GM12864 (cell line): Measurements from ENCODE around the gene ATOSA.

Experiments used
- DNase-seq: peaks from one replicate; pipeline ENCODE4 v3.0.0-alpha.2; 2011; ENCODE audit warnings: low read depth
- H3K4me3 ChIP-seq: 2 replicates; pipeline ENCODE4 v1.5.1; 2011; ENCODE audit warnings: mild to moderate bottlenecking, low read depth, low read length, control low read depth
- TF ChIP-seq, protein P1 (sequence below): IDR thresholded peaks from 2 replicates; pipeline ENCODE4 v1.5.1; 2011; ENCODE audit warnings: low read depth, mild to moderate bottlenecking, moderate library complexity, low read length, control low read depth, inconsistent platforms; ENCODE audit errors: missing control alignments

ATOSA gene

DNA sequence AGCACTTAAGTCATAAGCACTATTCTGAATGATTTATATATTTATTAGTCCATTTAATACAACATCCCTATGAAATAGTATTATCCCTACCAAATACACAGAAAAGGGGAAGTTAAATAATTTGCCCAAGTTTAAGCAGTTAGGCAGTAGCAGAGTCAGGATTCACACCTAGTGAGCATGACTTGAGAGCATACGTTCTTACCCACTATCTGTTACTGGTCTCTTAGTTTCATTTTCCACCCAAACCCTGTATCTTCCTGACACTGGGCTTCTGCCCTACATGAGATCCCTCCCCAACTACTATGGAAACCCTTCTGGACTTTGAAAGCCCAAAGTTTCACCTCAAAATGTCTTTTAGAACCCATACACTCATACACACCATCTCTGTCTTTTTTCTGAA, 4.4 kb upstream of the ATOSA start:
- DNase-seq = no peak
- H3K4me3 ChIP-seq = no peak overlapping the region; the same call in 1 of the 2 replicates
- TF ChIP-seq, protein P1, sequence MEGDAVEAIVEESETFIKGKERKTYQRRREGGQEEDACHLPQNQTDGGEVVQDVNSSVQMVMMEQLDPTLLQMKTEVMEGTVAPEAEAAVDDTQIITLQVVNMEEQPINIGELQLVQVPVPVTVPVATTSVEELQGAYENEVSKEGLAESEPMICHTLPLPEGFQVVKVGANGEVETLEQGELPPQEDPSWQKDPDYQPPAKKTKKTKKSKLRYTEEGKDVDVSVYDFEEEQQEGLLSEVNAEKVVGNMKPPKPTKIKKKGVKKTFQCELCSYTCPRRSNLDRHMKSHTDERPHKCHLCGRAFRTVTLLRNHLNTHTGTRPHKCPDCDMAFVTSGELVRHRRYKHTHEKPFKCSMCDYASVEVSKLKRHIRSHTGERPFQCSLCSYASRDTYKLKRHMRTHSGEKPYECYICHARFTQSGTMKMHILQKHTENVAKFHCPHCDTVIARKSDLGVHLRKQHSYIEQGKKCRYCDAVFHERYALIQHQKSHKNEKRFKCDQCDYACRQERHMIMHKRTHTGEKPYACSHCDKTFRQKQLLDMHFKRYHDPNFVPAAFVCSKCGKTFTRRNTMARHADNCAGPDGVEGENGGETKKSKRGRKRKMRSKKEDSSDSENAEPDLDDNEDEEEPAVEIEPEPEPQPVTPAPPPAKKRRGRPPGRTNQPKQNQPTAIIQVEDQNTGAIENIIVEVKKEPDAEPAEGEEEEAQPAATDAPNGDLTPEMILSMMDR = no peak

DNA sequence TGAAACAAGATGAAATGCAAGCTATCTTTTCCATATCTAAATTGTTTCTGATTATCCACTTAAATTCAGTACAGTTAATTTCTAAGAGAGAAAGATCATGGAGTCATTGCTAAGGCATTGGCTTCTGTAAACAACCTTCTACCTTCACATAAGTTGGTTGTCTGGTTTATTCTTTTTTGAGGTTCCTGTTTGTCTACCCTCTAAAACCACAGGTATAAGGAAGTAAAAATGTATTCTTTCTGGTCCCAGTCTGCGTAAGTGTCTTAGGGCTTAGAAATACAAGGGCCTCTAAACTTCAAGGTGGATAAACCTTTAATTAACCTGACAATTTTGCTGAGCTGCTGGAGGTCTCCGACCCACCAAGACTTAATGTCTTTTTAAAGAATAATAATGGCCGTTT, 3.6 kb upstream of the ATOSA start:
- no peak overlapping the region for H3K4me3 ChIP-seq
- TF ChIP-seq, protein P1 = no peak
- no peak for DNase-seq

DNA sequence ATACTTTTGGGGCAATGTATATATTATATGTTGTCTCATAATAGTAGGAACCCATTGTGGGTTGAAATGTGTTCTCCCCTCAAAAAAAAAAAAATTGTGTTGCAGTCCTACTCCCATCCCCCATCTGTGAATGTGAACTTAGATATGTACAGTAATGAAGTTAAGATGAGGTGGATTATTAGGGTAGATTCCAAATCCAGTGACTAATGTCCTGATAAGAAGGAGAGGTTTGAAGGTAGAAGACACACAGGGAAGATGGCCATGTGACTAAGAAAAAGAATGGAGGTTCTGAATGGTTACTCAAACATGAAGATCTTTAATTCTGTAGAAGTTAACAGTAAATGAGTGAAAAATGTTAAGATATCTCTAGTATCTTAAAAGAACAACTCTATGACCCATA, 3.0 kb upstream of the ATOSA start:
- TF ChIP-seq, protein P1 = no peak
- H3K4me3 ChIP-seq = no peak overlapping the region

DNA sequence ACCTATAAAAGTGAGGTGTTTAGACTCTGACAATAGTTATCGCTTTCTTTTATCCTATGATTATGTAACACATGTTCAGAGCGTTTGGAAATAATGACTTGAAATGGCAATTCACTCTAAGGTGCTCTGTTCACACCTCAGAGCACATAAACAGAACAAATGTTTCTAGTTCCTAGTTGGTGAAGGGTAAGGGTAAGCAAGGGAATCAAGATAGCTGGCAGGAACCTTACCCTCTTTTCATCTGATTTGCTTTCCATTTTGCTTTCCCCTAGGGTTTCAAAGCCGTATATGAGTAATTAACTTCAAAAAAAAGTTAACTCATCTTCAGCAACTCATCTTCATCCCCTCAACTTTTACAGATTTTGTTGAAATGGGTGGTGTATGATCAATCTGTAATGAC, 2.3 kb upstream of the ATOSA start:
- H3K4me3 ChIP-seq = no peak overlapping the region
- TF ChIP-seq, protein P1 = no peak
- DNase-seq = no peak

More for the DNA sequence above, 3.0 kb upstream of the ATOSA start:
- DNase-seq = no peak

DNA sequence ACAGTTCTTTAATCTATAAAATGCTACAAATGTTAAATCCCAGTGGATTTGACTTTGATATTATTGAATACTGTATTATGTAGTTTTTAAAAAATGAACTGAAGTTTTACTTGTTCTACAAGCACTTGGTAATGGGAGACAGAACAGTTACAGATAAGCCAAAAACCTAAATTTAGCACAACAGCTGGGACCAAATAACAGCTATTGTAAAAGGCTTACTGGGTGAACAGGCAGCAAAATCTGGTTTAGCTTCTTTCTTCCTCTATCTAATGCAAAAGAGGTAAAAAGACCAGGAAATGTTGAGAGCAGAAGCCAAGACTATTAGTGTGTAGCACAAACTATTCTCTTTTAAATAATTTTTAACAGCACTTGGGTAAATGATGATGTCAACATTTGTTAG, 1.6 kb upstream of the ATOSA start:
- TF ChIP-seq, protein P1 = no peak
- H3K4me3 ChIP-seq = no peak overlapping the region
- DNase-seq = no peak

DNA sequence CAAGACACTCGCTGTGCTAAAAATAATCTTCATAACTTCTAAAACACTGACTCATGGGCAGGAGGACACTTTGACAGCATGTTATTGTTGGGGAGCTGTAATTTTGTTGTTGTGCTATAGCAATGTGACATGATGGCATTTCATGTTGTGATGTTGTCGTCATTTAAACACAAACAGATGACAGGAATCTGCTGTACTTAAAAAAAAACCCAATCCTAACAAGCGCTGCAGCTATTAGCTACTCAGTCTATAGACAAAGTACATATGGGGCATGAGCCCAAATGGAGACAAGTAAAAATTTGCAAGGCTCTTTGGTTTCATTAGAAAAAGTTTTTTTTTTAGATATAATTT, 828 bp upstream of the ATOSA start:
- TF ChIP-seq, protein P1 = no peak
- peak overlapping the region; percentile 99 for H3K4me3 ChIP-seq

DNA sequence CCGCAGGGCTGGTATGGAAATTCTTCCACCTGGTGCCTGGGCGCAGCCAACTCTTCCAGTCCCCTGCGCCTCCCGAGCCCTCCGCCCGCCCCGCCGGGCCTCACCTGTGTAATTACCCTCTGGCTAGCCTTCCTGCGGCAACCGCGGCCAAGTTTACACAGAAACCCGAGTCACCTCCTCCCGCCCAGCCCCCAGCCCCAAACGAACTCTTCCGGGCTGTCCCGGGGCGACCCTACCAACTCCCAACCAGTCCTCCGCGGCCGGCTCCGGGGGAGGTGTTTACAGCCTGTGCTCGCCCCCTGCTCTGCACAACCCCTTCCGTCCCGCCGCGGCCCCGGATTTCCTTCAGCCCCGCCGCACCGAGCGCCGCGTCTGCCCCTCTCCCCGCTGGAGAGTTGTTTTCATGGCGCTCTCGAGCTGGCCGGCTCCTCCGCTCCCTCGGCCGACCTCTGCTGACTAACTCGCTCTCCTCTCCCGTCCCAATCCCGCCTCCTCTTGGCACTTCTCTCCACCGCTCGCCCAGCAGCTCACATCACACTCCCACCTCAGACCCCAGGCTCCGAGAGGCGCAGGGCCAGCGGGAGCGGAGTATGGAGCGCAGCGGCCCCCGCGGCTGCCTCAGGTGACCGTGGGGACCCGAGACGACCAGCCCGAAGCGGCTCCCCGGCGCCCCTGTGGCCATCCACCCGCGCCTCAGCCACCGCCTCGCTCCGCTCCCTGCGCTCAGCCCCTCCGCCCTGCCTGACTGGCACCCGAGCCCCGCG, 538 bp downstream of the ATOSA start:
- H3K4me3 ChIP-seq = peak overlapping the region; percentile 99
- TF ChIP-seq, protein P1 = no peak
- DNase-seq = no peak

More for the DNA sequence above, 828 bp upstream of the ATOSA start:
- DNase-seq = no peak
